Measurements from ENCODE around the gene HPSE2.

GRCh38 chr10:98694014-98694413 lies 541.6 kb downstream of the HPSE2 start:
- TF ChIP-seq POLR2A (IDR thresholded peaks at IDR 0.05) (no peak), CTCF (IDR thresholded peaks at IDR 0.05) (no peak)
